ENCODE measurements around the gene CLTA. TPM values are rescaled to one million over a fixed set of nuclear protein-coding genes. Genes with fewer than 3 reads are reported as not detected.

Gene CLTA, protein sequence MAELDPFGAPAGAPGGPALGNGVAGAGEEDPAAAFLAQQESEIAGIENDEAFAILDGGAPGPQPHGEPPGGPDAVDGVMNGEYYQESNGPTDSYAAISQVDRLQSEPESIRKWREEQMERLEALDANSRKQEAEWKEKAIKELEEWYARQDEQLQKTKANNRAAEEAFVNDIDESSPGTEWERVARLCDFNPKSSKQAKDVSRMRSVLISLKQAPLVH
- 418 and 464 TPM in 2 replicates for total RNA-seq (2014; rRNA removed)
- 483 TPM for polyA plus RNA-seq (2012)

DNA sequence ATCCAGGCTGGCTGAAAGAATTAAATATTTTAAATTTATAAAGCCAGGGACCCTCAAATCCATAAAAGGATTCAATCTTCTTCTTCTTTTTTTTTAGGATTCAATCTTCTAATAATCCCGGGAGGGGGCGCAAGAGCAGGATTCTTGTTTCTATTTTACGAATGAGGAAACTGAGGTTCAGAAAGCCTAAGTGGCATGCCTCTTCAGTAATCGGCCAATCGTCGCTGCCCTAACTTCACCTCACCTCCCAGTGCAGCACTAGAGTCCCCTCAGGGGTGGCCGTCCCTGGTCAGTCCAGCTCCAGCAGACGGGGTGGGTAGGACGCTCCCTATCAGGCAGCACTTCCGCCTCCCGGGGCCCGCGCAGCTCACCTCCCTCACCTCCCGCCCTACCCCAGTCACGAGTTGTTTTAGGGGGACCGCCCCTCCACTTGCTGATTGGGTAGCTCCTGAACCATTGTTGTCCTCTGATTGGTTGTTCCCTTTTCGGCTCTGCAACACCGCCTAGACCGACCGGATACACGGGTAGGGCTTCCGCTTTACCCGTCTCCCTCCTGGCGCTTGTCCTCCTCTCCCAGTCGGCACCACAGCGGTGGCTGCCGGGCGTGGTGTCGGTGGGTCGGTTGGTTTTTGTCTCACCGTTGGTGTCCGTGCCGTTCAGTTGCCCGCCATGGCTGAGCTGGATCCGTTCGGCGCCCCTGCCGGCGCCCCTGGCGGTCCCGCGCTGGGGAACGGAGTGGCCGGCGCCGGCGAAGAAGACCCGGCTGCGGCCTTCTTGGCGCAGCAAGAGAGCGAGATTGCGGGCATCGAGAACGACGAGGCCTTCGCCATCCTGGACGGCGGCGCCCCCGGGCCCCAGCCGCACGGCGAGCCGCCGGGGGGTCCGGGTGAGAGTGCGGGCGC is at the start of gene CLTA:
Gene CLTA (plus strand): TSS at position 534 of the 902 bp plus-strand sequence. CDS start 136 bp downstream, at position 670.
- DNase-seq (ENCODE audit: low read depth): peak; percentile 99

DNA sequence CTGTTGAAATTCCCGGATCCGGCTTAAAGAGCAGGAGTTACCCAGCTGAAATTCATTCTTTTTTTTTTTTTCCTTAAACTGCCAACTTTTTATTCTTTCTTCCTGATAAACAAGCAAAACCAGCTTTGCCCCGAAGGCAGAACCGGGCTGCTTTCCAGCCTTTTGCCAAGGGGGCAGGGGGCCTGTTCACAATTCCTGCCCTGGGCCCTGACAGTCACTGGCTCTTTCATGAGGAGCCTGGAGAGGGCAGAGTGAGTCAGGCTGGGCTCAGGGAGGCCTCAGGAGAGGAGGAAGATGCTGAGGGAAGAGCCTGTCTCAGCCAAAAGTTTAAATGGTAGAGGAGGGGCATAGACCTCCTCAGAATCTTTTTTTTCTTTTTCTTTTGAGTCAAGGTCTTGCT is 49.4 kb upstream of the CLTA start:
- DNase-seq (ENCODE audit: low read depth): no peak

DNA sequence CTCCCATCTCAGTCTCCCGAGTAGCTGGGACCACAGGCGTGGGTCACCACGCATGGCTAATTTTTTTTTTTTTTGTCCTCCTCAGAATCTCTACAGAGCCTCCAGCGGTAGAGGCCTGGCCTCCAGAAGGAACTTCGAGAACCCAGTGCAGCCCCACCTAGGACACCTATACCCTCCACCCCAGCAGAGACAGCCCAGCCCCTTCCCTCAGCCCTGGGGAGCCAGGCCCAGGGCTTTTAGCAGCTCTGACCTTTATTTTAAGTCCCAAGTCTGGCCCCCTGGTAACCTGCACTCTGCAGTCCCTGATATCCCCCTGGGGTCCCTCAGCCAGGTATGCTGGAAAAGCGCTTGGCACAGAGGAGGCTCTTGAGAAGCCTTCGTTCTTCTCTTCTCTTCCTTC is 49.0 kb upstream of the CLTA start:
- DNase-seq (ENCODE audit: low read depth): no peak

DNA sequence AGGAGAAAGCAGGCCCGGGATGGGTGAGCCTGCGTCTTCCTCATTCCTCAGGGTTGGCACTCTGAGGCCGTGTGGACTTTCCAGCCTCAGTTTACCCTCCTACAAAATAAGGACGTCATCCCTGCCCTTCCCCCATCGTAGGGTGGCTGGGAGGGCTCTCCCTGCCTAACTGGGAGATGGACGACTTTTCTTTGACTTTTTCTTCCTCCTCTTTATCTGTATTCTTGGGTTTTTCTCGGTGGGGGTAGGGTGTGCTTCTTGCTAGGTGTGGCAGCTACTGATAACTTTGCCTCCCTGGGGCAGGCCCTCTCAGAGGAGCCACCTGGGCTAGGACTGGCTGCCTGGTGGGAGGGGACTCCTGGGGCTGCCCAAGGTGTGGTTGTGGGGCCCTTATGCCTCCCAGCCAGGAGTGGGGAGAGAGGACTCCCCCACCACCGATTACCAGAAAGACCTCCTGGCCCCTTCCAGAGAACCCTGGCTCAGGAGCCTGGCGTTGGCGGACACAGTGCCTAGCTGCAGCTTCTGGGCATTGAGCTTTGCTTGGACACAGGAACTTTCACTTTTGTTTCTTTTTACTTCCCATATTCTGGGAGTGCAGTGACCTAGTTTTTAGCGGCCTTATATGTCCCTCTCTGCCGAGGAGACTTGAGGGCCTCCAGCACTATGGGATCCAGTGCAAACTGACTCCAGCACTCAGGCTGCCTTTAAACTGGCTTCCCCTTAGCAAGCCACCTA is 48.0 kb upstream of the CLTA start:
- no peak for DNase-seq (ENCODE audit: low read depth)

DNA sequence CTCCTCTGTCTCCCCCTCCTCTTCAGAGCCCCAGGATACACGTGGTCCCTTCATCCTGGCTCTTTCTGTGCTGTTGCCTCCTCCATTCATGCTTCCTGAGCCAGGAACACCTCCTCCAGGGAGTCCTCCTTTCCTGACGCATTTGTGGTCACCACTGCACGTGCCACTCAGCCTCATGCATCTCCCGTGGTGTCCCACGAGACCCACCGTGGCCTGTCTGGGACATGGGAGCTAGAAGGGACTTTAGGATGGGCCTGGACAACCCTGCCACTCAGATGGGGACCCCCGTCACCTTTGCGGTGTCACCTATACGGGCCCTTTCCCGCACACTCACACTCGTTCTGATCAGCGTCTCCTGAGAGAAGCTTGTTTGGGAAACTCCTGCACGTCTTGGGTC is 47.5 kb upstream of the CLTA start:
- DNase-seq (ENCODE audit: low read depth): no peak

DNA sequence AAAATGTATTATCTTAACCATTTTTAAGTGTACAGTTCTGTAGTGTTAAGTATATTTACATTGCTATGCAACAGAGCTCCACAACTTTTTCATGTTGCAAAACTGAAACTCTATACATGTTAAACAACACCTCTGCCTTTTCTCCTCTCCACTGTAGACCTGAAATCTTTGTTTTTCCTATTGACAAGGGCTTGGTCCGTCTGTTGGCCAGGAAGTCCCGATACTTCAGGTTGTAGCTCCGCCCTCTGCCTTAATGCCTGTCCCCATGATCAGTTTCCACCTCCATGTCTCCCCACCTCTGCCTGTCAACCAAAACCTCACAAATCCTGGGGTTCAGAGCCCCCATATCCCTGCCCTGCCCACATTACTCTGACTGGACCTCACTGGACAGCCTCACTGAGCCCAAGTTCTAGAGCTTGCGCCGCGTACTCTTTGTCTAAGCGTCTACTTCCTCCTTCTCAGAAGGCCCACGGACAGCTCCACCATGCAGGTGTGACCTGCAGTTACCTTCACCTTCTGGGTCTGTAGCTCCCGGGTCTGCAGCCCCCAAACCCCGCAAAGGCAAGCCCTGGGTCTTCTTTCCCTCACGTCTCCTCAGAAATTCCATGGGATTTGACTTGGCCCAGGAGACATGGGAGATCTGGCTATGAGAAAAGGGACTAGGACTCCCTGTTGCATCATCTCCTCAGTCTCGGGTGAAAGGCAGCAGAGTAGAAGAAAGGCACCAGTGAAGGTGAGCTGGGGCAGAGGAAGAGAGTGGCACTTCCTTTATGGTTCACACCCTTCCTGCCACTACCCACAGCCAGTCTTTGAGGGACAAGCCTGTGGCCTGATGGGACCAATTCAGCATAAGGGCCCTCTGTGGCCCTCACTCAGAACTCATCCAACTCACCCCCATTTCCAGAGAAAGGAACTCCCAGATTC is 46.1 kb upstream of the CLTA start:
- no peak for DNase-seq (ENCODE audit: low read depth)

DNA sequence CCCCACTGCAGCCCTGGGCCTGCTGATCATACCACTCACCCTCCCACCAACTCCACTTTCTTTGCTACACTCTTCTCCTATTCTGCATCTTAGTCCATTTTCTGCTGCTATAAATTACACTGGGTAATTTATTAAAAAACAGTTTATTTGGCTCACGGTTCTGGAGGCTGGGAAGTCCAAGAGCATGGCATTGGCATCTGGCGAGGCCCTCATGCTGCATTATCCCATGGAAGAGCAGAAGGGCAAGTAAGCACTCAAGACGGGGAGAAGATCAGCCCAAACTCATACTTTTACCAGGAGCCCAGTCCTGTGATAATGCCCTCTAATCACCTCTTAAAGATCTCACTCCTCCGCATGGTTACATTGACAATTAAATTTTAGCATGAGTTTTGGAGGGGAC is 44.8 kb upstream of the CLTA start:
- DNase-seq (ENCODE audit: low read depth): no peak

DNA sequence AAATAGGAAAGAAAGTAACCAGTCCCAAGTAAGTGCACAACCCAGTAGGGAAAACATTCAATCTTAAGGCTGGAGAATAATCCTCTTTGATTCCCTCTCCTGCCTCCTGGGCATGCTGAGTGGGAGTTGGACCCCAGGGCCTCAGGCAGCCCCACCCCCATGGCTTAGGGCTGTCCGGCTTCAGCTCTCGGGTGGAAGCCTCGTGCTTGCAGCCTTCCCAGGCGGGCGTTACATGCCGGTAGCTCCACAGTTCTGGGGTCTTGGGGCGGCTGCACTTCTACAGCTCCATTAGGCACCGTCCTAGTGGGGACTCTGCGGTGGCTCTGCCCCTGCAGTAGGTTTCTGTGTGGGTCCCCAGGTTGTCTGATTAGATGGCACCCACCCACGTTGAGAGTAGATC is 44.1 kb upstream of the CLTA start:
- no peak for DNase-seq (ENCODE audit: low read depth)

DNA sequence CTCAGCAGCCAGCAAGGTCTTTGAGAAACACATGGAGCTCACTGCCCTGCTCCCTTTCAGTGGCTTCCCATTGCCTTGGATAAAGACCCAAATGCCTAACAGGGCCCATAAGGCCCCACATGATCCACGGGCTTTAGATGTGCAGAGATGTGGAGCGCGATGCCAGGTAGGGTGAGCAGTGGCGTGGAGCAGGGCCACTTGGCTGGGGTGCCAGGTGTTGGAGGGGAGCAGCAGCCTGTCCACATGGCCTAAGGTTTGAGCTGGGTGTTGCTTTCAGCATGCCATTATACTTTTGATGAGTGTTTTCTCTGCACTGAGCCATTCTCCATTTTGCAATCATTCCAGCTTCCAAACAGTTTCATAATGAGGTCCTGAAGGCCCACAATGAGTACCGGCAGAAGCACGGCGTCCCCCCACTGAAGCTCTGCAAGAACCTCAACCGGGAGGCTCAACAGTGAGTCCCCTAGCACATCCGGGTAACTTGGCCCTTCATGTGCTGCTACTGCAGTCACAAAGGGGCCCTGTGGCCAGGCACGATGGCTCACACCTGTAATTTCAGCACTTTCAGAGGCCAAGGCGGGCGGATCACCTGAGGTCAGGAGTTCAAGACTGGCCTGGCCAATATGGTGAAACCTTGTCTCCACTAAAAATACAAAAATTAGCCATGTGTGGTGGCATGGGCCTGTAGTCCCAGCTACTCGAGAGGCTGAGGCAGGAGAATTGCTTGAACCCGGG is 43.1 kb upstream of the CLTA start:
- no peak for DNase-seq (ENCODE audit: low read depth)

DNA sequence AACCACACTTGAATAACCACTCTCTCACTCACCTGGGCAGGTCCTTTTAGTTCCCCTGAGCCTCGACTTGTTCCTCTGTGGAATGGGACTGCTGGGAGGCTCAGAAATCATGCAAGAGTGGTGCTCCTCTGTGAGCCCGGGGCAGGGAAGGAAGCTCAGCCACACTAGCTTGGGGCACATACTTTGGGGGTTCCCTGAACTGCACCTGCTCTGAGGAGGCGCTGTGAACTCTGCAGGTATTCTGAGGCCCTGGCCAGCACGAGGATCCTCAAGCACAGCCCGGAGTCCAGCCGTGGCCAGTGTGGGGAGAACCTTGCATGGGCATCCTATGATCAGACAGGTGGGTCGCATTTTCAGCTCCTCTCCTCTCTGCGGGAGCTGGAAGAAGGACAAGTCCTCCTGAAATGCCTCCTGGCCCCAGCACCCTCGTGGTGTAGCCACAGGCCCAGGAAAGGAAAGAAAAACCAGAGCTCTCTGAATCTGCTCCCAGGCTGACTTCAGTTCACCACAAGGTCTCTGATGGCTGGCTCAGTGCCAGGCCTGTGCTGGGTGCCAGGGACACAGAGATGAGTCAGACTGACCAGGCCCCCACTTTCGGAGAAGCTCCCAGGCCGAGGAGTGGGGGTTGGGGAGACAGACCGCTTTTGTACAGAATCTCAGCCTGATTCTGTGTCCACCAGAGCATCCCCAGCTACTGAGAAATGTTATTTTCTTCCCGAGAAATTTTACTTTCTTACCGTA is 42.2 kb upstream of the CLTA start:
- DNase-seq (ENCODE audit: low read depth): peak; percentile 99

DNA sequence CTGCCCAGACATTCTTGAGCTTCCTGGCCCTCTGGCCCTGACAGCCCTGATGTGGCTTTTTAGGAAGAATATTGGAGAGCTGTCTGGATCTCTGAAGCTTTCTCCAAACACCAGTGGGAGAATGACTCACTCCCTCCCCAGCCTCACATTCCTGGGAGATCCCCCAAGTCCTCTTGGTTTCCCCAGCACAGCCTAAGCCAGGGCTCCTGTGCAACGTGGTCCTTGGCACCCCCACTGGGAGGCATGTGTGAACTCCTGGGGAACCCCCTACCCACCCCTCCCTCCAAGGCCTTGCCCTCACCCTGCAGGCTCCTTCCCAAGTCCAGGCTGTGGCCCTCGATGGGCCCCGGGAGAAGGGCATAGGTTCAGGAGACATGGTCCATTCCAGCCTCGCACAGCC is 41.5 kb upstream of the CLTA start:
- DNase-seq (ENCODE audit: low read depth): peak; percentile 70

DNA sequence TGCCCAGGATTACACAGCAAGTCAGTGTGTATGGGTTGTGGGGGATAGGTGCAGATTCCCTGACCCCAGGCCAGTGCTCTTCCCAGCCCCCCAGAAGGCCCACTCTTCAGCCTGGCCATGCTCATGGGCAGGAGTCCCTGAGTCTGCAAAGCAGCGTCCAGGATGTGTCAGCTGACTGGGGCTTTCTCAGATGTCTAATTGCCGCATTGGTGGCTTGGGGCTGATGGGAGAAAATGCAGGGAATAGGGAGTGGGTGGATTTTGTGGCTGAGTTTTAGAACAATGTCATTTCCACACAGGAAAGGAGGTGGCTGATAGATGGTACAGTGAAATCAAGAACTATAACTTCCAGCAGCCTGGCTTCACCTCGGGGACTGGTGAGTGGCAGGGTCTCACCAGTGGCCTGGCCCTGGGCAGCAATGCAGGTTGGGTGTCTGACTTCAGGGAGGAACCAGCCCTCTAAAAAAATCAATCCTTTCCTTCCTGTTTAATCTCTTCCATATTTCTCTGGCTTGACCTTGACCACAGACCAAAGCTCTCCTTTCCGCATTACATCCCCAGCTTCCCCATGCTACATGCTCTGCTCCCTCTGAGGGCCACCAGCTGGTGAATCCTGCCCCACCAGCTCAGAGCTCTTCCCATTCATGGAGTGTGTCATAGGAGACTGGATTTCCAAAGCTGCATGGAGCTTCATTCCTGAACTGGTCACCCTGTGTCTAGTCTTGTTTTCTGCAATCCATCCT is 40.0 kb upstream of the CLTA start:
- peak; percentile 37 for DNase-seq (ENCODE audit: low read depth)

DNA sequence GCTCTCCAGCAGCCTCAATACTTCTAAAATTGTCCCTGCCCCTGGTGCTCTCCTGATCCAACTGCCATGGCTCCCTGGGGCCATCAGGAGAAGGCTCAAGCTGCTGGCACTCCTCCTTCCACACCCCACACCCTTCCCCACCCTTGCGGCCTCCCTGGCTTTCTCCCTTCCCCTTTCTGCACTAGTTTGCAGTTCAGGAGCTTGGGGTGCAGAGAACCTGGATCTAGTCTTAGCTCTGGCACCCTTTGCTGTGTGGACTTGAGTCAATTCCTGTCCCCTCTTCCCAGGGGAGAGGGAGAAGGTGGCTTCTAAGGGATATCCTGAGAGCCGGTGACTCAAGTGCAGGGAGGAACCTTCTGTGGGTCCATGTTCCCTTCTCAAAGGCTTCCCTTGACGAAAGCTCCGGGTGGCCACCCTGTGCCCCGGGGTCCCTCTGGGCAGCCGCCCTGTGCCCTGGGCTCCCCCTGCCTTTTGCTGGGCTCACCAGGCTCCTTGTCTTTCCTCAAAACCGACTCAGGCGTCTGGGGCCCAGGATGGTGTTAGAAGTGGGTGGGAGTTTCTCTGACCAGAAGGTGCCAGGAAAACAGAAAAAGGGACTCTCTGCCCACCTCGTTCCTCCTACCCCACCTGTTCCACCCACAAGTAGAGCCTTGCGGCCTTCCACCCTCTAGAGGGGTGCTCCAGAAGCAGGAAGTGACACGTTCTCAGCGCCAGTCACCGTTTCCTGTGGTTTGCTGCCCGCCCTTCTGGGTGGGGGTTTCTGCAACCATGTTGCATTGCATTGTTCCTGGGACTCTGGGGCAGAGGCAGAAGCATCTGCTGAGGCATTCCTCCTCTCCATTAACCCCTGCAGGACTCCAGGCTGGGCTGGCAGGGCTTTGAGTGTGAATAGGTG is 39.2 kb upstream of the CLTA start:
- peak; percentile 66 for DNase-seq (ENCODE audit: low read depth)

DNA sequence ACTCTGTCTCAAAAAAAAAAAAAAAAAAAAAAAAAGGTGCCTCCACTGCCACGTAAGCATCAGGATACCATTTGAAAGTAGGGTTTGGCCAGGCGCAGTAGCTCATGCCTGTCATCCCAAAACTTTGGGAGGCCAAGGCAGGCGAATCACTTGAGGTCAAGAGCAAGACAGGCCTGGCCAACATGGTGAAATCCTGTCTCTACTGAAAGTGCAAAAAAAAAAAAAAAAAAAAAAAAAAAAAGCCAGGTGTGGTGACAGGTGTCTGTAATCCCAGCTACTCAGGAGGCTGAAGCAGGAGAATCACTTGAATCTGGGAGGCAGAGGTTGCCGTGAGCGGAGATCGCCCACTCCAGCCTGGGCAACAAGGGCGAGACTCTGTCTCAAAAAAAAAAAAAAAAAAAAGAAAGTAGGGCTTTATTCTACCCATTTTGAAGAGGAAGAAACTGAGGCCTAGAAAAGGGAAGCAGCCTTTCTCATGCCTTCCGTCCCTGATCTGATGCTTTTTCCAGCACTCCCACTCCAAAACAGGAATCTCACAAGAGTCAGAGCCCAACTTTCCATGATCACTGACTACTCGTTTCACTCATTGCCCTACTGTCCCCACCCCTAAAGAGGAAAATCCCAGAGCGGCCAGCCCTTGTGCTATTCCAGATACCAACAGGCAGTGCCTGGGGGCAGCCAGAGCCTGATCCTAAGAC is 37.8 kb upstream of the CLTA start:
- no peak for DNase-seq (ENCODE audit: low read depth)

DNA sequence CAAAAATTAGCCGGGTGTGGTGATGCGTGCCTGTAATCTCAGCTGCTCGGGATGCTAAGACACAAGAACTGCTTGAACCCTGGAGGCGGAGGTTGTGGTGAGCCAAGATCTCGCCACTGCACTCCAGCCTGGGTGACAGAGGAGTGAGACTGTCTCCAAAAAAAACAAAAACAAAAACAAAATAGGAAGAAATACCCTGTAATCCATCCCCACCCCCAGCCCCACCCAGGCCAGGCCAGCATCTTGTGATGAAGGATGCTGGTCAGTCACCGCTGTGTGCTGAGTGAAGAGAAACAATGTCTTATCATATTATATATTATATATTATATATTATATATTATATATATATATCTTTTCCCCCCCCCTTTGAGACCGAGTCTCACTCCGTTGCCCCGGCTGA is 37.0 kb upstream of the CLTA start:
- no peak for DNase-seq (ENCODE audit: low read depth)

DNA sequence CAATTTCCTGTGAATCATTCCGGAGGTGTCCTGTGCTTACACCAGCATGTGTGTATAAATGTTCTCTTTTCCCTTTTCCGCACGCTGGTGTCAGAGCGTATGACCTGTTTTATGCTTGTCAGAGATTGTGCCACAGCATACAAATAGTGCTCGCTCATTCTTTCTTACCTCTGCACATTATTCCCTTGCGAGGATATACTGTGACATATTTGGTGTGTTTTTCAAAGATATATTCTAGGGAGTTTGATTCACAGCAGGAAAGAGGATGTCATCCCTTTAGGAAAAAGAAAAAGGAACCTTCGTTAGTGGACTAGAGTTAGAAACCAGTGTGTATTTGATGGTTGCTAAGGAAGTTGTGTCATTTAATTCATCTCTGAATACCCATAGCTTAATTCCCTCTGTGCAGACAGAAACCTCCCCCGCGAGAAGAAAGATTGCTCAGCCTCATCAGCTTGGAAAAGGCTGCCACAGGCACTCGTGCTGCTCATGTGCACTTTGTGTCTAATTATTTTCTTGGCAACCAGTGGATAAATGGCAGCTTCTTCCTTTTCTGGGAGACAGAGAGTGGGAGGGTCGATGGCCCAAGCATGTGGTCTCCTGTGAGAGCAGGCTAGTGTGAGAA is 36.3 kb upstream of the CLTA start:
- DNase-seq (ENCODE audit: low read depth): peak; percentile 59

DNA sequence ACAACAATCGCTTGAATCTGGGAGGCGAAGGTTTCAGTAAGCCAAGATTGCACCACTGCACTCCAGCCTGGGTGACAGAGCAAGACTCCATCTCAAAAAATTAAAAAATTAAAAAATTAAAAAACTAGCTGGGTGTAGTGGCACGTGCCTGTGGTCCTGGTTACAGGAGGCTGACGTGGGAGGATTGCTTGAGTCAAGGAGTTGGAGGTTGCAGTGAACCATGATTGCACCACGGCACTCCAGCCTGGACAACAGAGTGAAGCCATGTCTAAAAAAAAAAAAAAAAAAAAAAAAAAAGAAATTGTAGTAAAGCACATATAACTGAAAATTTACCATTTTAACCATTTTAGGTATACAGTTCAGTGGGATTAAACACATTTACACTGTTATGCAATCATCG is 34.6 kb upstream of the CLTA start:
- DNase-seq (ENCODE audit: low read depth): no peak

All from LHCN-M2 (cell line).